ENCODE data around the gene RBMS3.
"Not testable (repeated sequence)": the region's sequence is repeated elsewhere in the genome, so short reads cannot be mapped to it uniquely, and the experiment has no call there.

Gene RBMS3

DNA sequence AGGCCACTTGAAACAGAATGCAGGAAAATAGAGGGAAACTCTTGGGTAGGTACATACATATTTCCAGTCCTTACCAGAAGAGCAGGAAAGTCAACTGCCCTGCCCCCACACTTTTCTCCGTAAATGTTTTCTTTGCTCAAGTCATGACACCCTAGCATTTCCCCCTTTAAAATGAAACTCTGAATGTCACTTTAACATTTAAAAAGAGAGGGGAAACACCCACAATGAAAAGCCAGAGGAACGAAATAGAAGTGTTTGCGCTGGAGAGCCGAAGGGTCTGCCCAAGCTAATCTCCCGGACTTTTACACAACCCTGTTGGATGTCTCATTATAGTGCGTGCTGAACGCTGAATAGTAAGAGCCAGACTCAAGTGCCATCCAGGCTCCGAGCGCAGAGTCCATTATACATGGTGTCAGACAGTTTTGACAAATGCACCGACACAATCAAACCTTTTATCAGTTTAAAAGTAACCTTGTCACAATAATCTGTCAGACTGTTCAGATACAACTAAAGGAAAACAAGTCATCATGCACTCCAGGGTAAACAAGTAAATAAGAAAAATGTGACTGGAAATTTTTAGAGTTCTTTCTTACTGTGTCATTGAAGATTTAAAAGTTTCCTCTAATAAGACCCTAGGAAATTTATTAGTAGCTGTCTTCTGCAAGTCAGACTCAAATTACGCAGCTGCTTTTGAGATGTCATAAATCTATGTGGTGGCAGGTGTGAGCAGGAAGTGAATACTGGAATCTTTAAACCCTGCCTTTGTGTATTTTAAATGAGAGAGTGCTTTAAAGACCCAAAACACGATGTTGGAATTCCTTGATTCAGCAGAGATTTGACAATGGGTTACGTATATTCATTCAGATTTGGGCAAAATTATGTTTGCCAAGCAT, 159.8 kb downstream of the RBMS3 start:
- DNase-seq: no peak

DNA sequence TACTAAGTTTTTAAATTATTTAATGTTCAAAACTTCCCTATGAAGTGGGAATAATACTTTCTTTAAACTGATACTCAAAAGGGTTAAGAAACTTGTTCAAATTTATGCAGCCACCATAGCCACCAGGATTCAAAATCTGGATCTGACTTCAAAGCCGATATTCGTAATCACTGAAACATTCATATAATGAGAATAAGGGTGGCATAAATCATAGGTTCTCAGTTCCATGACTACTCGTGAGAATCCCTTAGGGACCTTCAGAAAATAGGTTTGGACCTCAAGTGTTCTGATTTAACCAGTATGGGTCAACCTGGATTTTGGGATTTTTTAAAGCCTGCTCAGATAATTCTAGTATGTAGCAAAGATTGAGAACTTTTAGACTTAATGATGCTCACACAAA, 160.6 kb downstream of the RBMS3 start:
- no peak for DNase-seq

DNA sequence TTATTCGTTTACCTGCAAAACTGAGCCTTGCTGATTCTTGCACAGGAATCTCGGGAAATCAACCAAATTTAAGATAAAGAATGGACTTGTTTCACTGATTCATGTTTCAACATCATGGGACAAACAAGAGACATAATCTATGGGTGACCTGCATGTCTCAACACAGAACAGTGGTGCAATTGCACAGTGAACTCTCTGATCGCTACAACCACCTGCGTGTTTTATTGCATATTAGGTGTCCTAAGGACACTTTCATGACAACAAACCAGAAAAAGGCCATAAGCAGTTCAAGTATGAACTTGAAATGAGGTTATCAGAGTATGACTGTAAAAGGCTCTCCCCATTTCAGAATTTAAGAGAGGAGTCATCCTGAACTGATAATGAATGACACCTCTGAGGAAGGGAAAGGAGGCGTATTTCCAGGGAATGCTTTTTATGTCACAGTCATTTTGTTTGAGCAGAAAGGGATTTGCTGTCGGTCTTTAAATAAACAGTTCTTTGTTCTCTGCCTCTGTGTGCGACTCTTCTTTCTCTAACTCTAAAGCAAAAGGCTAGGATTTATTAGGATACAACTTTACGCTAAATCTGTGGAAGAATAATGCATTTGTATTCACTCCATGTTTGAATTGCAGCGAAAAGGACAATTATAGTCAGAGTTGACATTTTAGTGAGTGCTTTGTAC, 167.2 kb downstream of the RBMS3 start:
- DNase-seq: no peak

DNA sequence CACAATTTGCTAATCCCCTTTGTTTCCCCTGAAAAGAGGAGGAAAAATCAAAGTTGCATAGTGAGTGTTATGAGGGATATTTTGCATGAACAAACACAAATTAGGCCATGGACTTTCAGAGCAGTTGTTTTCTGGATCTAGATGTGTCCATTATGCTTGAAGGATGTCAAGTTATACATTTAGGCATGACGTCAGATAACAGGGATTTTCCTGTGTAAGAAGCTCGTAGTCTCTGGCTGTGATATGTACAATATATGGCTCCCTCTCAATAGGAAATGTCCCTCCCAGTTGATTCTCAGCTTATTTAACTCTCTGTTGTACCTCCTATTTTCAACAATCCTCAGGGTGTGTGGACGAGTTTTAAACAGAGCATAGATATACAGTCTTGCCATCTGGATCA, 171.0 kb downstream of the RBMS3 start:
- DNase-seq: no peak

DNA sequence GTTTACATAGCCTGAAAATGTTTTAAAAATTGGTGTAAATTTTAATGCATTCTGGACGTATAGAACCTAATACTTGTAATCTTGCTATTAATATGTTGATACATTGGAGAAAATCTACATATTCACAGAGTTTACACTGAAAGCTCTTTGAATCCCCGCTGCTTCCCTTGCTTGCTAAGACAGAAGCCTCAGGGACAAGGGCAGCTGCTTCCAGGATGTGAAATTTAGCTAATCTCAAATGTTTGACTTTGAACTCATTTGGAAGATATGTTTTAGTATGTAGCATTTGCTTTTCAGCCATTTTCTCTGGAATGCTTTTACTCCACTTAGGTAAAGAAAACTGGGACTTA, 172.0 kb downstream of the RBMS3 start:
- no peak for DNase-seq

DNA sequence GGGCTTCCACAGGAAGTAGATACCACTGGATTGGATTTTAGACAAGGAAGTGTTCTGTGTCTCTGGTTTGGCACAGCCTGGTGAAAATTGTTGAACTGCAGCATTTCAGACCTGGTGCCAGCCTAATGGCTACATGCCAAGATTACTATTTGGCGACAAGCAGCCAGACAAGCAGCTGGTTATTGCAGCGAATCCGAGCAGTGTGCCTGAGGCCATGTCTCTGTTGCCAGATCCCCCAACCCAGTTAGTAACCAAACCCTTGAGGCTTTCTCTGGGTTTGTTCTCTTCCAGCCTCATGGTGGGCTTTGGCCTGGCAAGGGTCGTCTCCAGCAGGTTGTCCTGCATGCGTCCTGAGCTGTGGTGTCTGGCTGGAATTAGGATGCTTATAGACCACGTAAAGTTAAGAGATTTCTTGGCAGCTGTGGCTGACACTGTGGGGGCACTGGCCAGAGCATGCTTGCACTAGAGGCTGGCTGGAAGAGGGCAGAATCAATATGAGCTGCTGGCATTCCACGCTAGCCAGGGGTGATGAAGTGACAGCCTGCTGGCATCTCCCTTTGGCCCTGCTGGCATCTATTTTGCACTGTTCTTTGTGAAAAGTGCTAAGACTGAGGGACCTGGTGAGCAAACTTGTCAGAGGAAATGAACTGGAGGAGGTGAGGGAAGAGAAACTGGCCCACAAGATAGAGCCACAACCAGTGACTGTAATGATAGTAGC, 172.6 kb downstream of the RBMS3 start:
- DNase-seq: no peak

DNA sequence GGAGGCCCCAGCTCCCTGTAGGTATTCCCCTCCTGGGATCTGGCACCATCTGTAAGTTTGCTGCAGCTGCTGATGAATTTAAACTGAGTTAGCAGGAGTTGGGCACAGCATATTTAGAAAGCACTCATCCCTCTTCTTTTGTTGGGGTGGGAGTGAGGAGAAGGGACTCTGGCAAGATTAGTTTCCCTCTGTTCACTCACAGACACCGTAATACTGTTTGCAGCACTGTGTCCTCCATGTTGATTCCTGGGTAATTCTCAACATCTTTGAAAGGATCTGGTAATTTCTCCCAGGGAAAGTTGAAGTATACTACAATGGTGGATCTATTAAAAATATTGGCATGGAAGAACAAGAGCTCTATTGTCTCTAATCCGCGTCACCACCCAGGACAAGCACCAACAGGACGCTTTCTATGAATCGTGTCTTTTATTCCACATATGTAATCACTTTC, 173.3 kb downstream of the RBMS3 start:
- no peak for DNase-seq

DNA sequence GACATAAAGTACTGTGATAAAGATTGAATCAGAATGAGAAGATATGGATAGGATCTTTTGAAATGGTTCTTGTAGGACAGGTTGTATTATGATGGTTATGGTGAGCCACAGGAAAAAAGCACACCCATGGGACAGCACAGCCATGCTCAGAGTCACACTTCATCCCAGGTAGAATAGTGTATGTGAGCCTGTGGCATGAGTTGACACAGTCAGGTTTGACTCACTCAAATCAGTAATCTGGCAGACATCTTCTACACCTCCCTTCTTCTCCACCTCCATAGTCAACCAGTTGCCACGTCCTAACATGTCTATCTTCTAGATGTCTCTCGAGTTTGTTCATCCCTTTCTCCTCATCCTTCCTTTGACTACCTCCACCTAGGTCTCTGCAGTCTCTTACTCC, 176.0 kb downstream of the RBMS3 start:
- DNase-seq: no peak

DNA sequence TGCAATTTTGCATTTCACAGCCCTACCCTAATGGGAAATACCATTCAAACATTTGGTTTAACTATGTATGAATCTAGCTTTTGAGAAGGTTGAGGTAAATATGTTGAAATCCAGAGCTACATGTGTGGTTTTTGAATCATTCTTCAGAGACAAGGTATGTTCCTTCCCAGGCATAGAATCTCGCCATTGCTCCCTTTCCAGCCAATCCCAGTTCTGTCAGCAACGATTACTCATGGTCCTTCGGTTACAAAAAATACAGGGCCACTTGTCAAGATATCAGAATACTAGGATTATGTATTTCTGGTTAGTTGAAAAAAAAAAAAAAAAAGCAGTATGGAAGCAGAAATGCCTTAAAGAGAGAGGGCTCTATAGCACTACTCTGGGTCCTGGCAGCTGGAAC, 182.4 kb downstream of the RBMS3 start:
- no peak for DNase-seq

DNA sequence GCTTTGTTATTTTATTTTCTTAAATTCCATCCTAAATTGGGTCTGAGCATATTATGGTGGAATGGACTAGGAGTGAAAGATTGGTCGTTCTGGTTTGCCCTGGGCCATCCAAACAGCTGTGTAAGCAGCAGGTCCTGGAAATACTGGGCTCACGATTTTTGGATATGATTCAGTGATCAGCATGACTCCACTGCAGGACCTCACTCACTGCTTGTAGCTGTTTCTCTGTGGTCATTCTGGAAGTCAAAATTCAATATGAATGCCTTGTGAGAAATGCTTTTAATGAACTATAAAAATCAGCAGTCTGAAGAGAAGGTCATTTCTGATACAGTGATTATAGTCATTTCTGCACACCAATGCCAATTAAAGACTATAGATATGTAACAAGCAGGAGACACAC, 185.0 kb downstream of the RBMS3 start:
- DNase-seq: no peak

DNA sequence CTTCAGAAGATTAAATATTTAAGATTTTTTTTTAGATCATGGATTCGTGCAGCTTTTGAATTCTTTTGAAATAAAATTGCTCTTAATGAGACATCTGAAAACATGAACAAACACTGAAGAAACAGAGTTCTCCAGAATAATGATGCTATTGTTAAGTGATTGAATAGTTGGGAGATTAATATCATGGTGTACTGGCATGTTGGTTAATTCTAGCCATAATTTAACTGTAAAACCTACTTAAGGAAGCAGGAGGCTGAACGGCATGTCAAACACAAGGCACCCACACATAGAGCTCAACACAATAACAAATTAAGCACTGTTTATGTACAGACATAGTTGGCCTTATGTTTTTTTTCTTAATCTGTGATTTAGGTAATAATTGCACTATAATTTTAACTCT, 185.6 kb downstream of the RBMS3 start:
- no peak for DNase-seq

DNA sequence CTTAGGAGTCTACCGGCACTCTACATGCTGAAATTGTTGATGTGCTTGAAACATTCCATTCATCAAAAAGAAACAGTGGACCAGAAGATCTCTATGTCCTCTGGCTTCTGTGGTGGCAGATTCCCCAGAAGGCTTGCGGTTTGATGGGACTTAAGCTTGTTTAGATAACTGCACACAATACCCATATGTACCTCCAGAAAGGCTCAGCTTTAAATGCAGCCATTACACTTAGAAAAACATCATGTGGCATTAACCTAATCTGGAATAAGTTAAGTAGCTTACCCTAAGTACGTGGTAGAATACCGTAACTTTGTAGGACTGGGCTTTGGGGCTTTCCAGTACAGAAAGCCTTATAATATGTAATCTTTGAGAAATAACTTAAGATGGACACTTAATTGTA, 187.3 kb downstream of the RBMS3 start:
- DNase-seq: no peak

DNA sequence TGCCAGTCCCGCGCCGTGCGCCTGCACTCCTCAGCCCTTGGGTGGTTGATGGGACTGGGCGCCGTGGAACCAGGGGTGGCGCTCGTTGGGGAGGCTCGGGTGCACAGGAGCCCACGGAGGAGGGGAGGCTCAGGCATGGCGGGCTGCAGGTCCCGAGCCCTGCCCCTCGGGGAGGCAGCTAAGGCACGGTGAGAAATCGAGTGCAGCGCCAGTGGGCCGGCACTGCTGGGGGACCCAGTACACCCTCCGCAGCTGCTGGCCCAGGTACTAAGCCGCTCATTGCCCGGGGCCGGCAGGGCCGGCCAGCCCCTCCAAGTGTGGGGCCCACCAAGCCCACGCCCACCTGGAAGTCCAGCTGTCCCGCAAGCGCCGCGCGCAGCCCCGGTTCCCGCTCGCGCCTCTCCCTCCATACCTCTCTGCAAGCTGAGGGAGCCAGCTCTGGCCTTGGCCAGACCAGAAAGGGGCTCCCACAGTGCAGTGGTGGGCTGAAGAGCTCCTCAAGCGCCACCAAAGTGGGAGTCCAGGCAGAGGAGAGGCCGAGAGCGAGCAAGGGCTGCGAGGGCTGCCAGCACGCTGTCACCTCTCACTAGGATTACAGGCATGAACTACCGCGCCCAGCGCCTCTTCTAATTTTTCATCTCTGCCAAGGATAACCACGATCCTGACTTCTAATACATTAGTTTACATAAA, 192.8 kb downstream of the RBMS3 start:
- DNase-seq: not testable (repeated sequence)

DNA sequence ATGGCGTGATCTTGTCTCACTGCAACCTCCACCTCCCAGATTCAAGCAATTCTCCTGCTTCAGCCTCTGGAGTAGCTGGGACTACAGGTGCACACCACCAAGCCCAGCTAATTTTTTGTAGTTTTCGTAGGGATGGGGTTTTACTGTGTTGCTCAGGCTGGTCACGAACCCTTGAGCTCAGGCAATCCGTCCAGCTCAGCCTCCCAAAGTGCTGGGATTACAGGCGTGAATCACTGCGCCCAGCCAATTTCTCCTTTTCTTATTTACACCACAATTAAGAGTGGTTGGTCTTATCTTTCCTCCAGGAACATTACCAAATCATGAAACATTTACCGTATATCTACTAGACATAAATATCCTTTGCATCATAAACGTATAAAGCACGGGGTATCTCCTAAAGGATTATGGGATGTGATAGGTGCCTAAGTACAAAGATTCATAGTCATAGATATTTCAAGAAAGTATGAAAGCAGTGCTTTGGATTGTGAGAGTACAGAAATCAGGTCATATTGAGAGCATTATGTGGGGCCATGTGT, 194.5 kb downstream of the RBMS3 start:
- no peak for DNase-seq

DNA sequence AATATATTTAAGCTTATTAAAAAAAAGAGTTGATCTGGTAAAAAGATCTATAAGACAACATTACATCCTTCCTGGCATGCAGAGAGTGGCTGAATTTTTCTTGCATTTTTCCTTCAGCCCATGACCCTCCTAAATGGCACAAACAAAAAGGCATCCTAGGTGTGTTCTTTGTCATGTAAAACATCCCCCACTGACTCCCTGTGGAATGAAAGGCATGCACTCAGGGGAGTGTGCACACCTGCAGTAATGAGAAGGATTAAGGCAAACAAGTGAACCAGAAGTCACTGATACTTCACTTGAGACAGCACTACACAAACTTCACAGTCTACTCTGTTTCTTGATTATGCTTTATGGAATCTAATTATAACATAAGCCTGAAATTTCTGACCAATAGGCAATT, 195.0 kb downstream of the RBMS3 start:
- no peak for DNase-seq

DNA sequence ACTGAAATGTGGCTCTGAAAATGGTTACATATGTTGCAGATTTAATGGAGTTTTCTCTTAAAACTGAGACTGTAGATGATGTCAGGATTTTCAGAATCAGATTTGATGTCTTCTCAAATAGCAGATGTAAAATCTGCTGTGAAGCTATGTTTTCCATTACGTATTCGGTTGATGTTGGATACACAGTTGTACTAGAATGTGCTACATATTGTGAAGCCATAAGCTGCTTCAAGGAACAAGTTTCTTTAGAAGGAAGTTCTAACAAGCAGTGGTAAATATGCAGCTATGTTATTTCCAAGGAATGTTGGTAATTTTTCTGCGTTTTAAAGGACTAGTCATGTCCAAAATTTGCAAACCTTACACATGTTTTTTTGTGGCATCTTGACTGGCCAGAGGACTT, 197.7 kb downstream of the RBMS3 start:
- DNase-seq: no peak

DNA sequence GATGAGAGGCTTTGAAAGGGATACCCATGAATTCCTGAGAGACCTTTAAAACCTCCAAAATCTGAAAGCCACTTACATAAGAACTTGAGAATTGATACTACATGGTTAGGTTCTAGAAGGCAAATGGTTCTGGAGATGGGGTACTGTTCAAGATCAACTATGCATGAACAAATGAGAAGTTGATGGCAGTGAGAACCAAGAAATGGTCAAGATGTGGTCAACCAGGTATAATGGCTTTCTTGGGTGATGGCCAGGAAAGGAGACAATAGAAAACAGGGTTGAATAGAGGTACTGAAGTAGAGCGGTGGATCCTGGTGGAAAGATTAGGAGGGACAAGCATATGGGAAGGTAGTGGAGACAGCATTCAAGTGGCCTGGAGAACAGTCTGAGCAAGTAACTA, 200.4 kb downstream of the RBMS3 start:
- DNase-seq: no peak

DNA sequence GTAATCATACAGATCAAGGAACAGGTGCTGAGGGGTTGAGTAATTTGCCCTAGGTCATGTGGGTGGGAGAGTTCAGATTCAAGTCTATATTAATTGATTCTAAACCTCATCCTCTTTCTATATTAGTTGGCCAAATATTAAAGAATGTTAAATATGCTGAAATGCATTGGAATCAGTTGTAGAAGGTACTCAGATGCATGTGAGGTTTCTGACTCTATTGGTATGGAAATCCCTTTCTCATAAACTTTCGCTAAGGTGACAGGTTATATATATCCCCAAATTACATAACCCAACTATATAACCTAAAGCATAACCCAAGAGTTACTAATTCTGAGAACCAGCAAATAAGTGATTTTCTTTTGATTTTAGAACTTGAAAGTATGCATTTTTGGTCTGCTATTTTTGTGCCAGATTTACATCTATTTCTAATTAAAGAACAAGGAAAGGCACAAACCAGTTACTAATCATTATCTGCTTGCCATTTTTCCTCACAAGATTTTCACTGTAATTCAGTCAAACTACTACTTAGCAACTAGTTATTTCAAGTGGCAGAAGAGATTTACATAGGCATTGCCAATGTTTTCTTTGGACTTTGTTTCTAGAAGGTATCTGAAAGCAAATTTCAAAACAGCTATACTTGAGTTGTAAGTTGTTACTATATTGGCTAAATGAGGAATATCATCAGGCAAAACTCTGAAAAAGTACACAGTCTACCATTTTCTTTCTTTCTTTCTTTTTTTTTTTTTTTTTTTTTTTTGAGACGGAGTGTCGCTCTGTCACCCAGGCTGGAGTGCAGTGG, 201.3 kb downstream of the RBMS3 start:
- no peak for DNase-seq

DNA sequence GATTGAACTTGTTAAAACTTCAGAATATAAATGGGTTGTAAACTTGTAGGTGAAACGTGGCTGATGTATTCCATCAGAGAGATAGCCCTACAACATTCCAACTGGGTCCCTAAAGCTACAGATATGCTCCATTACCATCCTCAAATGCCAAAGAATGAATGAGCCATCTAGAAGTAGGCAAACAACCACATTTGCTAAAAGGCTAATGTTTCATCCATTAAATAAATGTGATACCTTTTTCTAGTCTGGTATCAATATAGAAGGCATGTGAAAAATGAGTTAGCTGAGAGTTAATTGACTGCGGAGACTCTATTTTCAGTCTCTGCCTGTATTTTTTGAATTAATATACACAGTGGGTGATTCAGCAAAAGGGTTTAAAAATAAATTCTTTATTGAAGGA, 203.8 kb downstream of the RBMS3 start:
- no peak for DNase-seq

DNA sequence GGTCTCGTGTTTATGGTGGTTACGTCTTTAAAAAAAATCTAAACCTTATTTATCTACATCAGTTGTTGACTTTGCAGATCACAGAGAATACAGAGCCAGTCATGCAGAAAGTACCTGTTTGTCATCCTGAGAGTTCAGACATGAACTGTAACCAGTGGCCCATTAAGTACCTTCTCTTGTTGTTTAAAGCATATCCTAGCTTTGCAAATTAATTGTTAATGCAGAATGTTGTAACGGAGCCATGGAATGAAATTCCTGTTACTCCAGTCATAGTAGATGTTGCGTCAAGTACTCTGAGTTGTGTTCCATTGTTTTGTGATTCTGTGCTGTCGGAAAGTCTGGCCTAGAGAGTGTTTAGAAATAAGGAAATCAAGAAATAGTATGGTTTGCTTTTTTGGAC, 205.2 kb downstream of the RBMS3 start:
- DNase-seq: no peak

DNA sequence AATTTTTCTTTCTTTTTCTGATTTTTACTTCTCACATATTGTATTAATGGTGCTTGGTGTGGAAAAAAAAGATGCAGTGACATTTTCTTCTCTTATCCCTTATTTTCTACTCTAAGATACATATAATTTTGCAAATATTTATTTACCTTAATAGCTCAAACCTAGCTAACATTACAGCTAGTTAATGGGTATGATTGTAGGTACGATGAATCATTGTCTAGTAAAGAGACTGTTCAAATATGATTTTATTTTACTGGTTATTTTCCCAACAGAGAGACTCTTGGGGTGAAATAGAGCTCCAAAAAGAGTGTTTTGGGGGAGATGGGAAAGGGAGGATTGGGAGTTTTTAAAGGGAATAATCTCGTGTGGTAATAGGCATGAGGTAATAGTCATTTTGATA, 206.0 kb downstream of the RBMS3 start:
- no peak for DNase-seq

DNA sequence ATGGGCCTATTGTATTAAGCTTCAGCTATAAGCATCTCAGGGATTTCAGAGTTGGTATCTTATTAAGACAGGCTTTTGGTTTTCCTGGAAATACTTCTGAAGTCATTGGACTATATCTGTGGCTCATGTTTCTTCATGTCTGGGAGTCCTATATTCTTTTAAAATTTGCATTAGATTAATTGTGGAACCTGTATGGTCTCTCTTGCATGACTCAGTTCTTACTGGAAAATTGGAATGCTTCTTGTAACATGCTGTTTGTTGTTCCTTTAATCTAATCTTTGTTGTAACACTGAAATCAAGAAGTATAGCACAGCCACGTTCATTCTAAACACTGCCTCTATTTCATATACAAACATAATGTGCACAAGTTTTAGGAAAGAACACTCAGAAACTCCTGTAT, 208.1 kb downstream of the RBMS3 start:
- no peak for DNase-seq
